Brain microvascular endothelial cell (primary cell): ENCODE data around the gene TGM6.
A peak's percentile ranks its signal among the peaks of the same experiment; 100 is the strongest.

ENCODE experiments used
- DNase-seq: peaks from one replicate; pipeline ENCODE4 v3.0.0-alpha.2; 2020
- H3K27ac ChIP-seq: fragments of 250-450 bp; sonication (Bioruptor Pico); 2 replicates; pipeline ENCODE4 v1.5.1; 2020; ENCODE audit warnings: mild to moderate bottlenecking, moderate library complexity
- H3K27me3 ChIP-seq: fragments of 250-450 bp; sonication (Bioruptor Pico); replicated peaks from 2 replicates; pipeline ENCODE4 v1.5.1; 2020; ENCODE audit warnings: mild to moderate bottlenecking
- H3K36me3 ChIP-seq: fragments of 250-450 bp; sonication (Bioruptor Pico); replicated peaks from 2 replicates; pipeline ENCODE4 v1.5.1; 2020; ENCODE audit warnings: mild to moderate bottlenecking
- H3K4me3 ChIP-seq: 2 replicates; pipeline ENCODE4 v1.5.1; 2011; ENCODE audit warnings: low read depth, mild to moderate bottlenecking, control low read depth, low read length, moderate library complexity
- in situ Hi-C: cut with HindIII; loops from 2 replicates; pipeline ENCODE4 v1.10.0; 2017; ENCODE audit warnings: low sequenced_read_pairs, low pct_ligation_motif_present
- TF ChIP-seq, protein P1 (sequence below): IDR thresholded peaks from 2 replicates; pipeline ENCODE4 v1.5.1; 2011; ENCODE audit warnings: low read depth, mild to moderate bottlenecking, moderate library complexity, low read length, control low read depth, inconsistent platforms; ENCODE audit errors: missing control alignments

Gene TGM6

DNA sequence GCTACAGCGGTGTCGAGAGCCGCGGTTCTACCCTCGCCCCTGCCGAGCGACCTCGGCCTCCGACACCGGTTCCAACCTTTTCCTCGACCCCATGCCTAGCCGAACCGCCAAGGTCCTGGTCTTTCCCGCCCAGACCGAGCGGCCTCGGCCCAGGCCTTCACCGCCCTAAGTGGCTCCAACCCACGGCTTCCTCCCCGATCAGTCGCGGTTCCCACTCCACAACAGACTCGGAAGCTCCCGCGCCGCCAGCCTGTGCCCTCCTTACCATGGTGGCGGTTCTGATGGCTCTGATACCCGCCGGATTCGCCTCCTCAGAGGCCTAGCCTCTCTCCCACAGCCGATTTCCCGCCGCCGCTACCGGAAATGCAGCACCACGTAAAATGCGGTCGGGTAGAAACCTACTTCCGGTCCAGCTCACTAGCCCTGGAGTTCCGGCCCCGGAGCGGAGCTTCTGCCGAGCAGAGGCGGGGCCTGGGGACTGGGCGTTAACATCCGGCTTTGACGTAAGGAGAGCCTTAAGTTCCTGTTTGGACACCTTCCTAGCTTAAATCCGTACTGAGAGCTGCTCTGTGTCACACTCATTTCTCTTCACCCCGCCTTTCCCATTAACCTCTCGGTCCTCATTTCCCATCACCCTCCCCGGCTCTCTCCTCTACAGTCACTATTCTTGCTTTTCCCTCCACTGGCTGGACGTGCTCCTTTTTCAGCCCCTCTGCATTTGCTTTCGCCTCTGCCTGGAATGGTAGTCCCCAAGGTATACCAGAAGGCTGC is 89.9 kb downstream of the TGM6 start, which contains the start of gene SNRPB:
Gene SNRPB, minus strand, starts transcription at position 367 of the 771 bp plus-strand sequence. Its CDS starts 99 bp downstream, at position 268.
- DNase-seq: peak; percentile 97
- H3K36me3 ChIP-seq: peaks cover 28% of the 10 kb centered on the region
- TF ChIP-seq, protein P1, sequence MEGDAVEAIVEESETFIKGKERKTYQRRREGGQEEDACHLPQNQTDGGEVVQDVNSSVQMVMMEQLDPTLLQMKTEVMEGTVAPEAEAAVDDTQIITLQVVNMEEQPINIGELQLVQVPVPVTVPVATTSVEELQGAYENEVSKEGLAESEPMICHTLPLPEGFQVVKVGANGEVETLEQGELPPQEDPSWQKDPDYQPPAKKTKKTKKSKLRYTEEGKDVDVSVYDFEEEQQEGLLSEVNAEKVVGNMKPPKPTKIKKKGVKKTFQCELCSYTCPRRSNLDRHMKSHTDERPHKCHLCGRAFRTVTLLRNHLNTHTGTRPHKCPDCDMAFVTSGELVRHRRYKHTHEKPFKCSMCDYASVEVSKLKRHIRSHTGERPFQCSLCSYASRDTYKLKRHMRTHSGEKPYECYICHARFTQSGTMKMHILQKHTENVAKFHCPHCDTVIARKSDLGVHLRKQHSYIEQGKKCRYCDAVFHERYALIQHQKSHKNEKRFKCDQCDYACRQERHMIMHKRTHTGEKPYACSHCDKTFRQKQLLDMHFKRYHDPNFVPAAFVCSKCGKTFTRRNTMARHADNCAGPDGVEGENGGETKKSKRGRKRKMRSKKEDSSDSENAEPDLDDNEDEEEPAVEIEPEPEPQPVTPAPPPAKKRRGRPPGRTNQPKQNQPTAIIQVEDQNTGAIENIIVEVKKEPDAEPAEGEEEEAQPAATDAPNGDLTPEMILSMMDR: no peak
- H3K4me3 ChIP-seq: peak within 1 kb of the TSS; percentile 95
- peak within 1 kb of the TSS; percentile 84 for H3K27ac ChIP-seq
- in situ Hi-C loops: no loop called here
- no peaks in the 10 kb centered on the region for H3K27me3 ChIP-seq

DNA sequence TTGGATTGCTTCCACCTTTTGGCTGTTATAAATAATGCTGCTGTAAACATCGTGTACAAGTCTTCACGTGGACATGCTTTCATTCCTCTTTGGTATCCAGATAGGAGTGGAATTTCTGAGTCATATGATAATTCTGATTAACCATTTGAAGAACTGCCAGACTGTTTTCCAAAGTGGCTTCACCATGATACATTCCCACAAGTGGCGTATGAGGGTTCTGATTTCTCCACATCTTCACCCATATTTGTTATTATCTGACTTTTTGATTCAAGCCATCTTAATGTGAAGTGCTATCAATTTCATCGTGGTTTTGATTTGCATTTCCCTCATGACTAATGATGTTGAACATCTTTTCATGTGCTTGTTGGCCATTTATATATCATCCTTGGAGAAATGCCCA is 92.8 kb downstream of the TGM6 start:
- Histone ChIP-seq H3K27ac (no peak overlapping the region), H3K27me3 (no peaks in the 10 kb centered on the region), H3K36me3 (peaks cover 4% of the 10 kb centered on the region), H3K4me3 (no peak overlapping the region)
- in situ Hi-C loops: no loop called here
- TF ChIP-seq, protein P1: no peak
- DNase-seq: peak; percentile 71

DNA sequence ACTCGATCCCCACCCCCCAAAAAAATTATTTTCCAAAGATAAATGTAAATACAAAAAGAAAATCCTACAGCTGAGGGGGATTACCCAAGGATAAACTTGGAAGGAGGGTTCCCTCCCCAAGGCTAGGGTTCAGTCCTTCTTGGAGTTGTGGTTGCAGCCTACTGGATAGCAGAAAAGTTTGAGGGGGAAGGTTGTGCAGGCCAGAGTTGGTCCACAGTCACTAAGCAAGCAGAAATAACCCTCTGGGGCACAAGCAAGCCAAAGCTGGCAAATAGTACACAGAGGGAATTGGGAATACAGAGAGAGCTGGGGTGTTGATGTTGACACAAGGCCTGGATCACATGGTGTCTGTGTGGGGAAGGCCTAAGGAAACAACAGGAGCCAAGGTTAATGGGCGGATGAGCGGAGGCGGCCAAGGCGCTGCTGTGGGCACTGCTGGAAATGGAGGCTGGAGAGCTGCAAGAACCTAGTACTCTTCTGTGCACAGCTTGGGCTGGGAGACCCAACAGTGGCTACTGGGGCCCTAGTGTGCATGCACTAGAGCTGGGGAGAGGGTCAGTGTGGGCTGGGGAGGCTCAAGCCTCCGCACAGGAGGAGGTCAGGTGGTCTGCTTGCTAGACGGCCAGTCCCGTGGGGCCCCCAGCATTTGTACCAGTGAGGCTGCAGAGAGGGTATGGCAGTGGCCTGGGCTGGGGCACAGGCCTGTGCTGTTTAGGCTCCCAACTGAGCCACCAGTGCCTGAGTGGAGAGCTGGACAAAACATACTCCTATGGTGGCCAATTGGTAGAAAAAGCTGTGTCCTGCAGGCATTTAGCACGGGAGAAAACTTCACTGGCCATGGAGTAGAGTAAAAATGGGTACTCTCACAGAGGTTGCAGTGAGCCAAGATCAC is 95.4 kb downstream of the TGM6 start:
- Histone ChIP-seq H3K27ac (no peak overlapping the region), H3K36me3 (peaks cover 4% of the 10 kb centered on the region), H3K4me3 (no peak overlapping the region), H3K27me3 (no peaks in the 10 kb centered on the region)
- TF ChIP-seq, protein P1: no peak
- in situ Hi-C loops: no loop called here
- DNase-seq: no peak

DNA sequence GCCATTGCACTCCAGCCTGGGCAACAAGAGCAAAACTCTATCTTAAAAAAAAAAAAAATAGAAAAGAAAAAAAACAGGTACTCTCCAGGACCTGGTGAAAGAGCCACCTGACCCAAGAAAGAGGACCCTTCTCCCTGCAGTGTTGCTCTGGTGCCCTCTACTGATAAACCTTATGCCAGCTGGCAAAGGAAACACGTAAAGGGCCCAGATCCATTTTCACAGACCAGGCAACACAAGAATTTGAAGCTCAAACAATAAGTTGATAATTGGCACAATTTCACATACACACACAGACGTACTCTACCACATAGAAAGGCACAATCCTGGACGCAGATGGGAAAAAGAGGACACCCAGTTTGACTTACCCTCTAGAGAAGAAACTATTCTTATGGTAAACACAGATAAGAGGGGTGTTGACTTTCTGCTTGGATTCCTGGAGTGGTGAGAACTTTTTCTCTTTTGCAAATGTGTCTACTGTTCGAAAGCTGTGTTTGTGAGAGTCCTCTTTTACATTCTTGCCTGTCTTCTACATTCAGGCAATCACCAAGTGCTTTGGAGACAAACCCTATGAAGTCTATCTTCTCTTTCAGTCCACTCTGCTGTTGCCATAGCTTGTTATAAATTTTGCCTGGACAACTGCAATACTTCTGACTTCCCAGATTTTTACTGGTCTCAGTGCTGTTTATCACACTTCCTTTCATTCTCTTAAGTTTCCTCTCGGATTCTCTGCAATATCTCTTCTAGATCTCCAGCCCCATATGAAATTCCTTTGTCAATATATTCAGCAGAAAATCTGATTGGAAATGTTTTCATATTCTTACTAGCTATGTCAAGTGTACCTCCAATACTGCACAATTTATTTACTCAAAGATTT is 96.3 kb downstream of the TGM6 start:
- Histone ChIP-seq H3K27ac (no peak overlapping the region), H3K36me3 (peaks cover 4% of the 10 kb centered on the region), H3K27me3 (no peaks in the 10 kb centered on the region), H3K4me3 (no peak overlapping the region)
- no peak for DNase-seq
- TF ChIP-seq, protein P1: no peak
- in situ Hi-C loops: no loop called here

DNA sequence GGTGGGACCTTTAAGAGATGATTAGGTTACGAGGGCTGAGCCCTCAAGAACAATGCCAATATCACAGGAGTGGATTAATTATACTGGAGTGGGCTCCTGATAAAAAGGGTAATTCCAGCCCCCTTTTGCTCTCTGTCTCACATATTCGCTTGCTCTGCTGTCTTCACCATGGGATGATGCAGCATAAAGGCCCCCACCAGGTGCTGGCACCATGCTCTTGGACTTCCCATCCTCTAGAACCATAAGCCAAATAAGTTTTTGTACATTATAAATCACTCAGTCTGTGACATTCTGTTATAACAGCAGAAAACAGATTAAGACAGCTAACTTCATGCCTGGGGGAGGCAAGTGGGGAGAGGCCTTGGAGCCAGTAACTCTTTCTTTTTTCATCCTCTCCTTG is 99.7 kb downstream of the TGM6 start:
- H3K36me3 ChIP-seq: peaks cover 13% of the 10 kb centered on the region
- TF ChIP-seq, protein P1: no peak

More for the DNA sequence above, 99.7 kb downstream of the TGM6 start:
- in situ Hi-C loops: no loop called here
- DNase-seq: no peak
- Histone ChIP-seq H3K27me3 (no peaks in the 10 kb centered on the region), H3K4me3 (no peak overlapping the region), H3K27ac (no peak overlapping the region)
